A673 (cell line): ENCODE data around the gene CACNG5. TPM values are rescaled to one million over a fixed set of nuclear protein-coding genes. Genes with fewer than 3 reads are reported as not detected.

ENCODE experiments used
- BruUV-seq: library from RNA; stranded (reverse); fragments of 400-500 nt; replicated peaks from 2 replicates; lab custom pipeline; 2021; lab: Mats Ljungman, UMichigan
- CTCF ChIA-PET: fragments of 300-600 bp; sonication (Branson Sonifier 250); formaldehyde crosslinking; loops from one replicate; lab custom pipeline; 2022; ENCODE audit warnings: antibody characterized with exemption; lab: Charles Lee
- POLR2A ChIA-PET: fragments of 300-600 bp; sonication (Branson Sonifier 250); formaldehyde crosslinking; loops from one replicate; lab custom pipeline; 2022; ENCODE audit warnings: antibody characterized with exemption; ENCODE audit not compliant: low non-redundant PET; lab: Charles Lee
- DNase-seq: peaks from one replicate; pipeline ENCODE4 v3.0.0-alpha.2; 2015; ENCODE audit warnings: low spot score
- H3K27ac ChIP-seq: fragments of 200-600 bp; sonication (generic); 2 replicates; pipeline ENCODE4 v1.5.1; 2016; ENCODE audit warnings: mixed run types, low read depth, mild to moderate bottlenecking, mixed read lengths, antibody characterized with exemption, low read length; ENCODE audit not compliant: poor library complexity, severe bottlenecking
- H3K27me3 ChIP-seq: fragments of 200-600 bp; sonication (generic); replicated peaks from 2 replicates; pipeline ENCODE4 v1.6.1; 2017; ENCODE audit warnings: mixed run types, low read depth, mild to moderate bottlenecking, mixed read lengths, antibody characterized with exemption, low read length; ENCODE audit not compliant: insufficient read depth, poor library complexity
- H3K36me3 ChIP-seq: fragments of 200-600 bp; sonication (generic); 2 replicates; pipeline ENCODE4 v1.6.1; 2016; ENCODE audit warnings: mixed run types, mild to moderate bottlenecking, mixed read lengths, antibody characterized with exemption, low read length; ENCODE audit not compliant: insufficient read depth, poor library complexity, severe bottlenecking
- H3K4me1 ChIP-seq: fragments of 200-600 bp; sonication (generic); 2 replicates; pipeline ENCODE4 v1.6.1; 2017; ENCODE audit warnings: mixed run types, mild to moderate bottlenecking, mixed read lengths, antibody characterized with exemption, low read length; ENCODE audit not compliant: insufficient read depth, poor library complexity, severe bottlenecking
- H3K4me3 ChIP-seq: fragments of 200-600 bp; sonication (generic); 2 replicates; pipeline ENCODE4 v1.5.1; 2016; ENCODE audit warnings: low read depth, mixed run types, mild to moderate bottlenecking, mixed read lengths, low read length; ENCODE audit not compliant: poor library complexity, severe bottlenecking
- H3K9me3 ChIP-seq: fragments of 200-600 bp; sonication (generic); 2 replicates; pipeline ENCODE4 v1.6.1; 2016; ENCODE audit warnings: mixed run types, low read depth, mild to moderate bottlenecking, mixed read lengths, antibody characterized with exemption, low read length; ENCODE audit not compliant: poor library complexity, severe bottlenecking
- CTCF ChIP-seq: fragments of 300-800, 200-600 bp; sonication (generic); conservative IDR thresholded peaks from 2 replicates; pipeline ENCODE4 v1.5.1; 2017; ENCODE audit warnings: low read depth, mild to moderate bottlenecking, antibody characterized with exemption, low read length, moderate library complexity, mixed read lengths
- EZH2 ChIP-seq: fragments of 200-600 bp; sonication (generic); IDR thresholded peaks from 2 replicates; pipeline ENCODE4 v1.6.1; 2017; ENCODE audit warnings: borderline replicate concordance, low read depth, mild to moderate bottlenecking, mixed read lengths, antibody characterized with exemption, low read length; ENCODE audit not compliant: poor library complexity, severe bottlenecking
- intact Hi-C: fragments of 100-400 bp; cut with micrococcal nuclease; formaldehyde crosslinking; loops from one replicate; pipeline ENCODE4 v1.10.0; 2022; ENCODE audit not compliant: unreplicated experiment
- total RNA-seq: library from RNA; stranded (reverse); gene quantifications from 2 replicates; pipeline ENCODE4 v1.2.3, GENCODE V29; 2021

CACNG5 gene
- total RNA-seq, 1 experiment from 2014 or later: 0.88 TPM

GRCh38 chr17:66910651-66911285, 75.9 kb downstream of the CACNG5 start:
- no TSS peak for BruUV-seq
- Histone ChIP-seq H3K27me3 (no peaks in the 10 kb centered on the region), H3K4me3 (no peak overlapping the region), H3K36me3 (no peaks in the 10 kb centered on the region), H3K9me3 (no peaks in the 10 kb centered on the region), H3K27ac (no peak overlapping the region), H3K4me1 (no peaks in the 10 kb centered on the region)
- intact Hi-C loops: no loop called here
- CTCF ChIA-PET: no interaction called here
- TF ChIP-seq CTCF (no peak), EZH2 (no peak)
- POLR2A ChIA-PET: no interaction called here
- DNase-seq: no peak

- no TSS peak for BruUV-seq
Measured at GRCh38 chr17:66915204-66915611, 80.3 kb downstream of the CACNG5 start.

GRCh38 chr17:66915792-66916191, 80.9 kb downstream of the CACNG5 start:
- Histone ChIP-seq H3K36me3 (no peaks in the 10 kb centered on the region), H3K27me3 (no peaks in the 10 kb centered on the region), H3K4me3 (no peak overlapping the region), H3K27ac (no peak overlapping the region), H3K9me3 (no peaks in the 10 kb centered on the region), H3K4me1 (no peaks in the 10 kb centered on the region)
- ChIA-PET POLR2A (no interaction called here), CTCF (interaction anchor here (1.0 to 1.1 kb wide), 2 partner anchors 60 to 242 kb away, joined by 8 to 13 read pairs; no protein-coding TSS in a partner anchor)
- intact Hi-C loops: loop anchor here (2.0 kb wide), 1 partner anchor 243 kb away; no protein-coding TSS in a partner anchor
- DNase-seq: no peak
- BruUV-seq: no TSS peak
- no peak for TF ChIP-seq CTCF
- TF ChIP-seq EZH2: no peak

More at GRCh38 chr17:66915204-66915611, 80.3 kb downstream of the CACNG5 start:
- TF ChIP-seq EZH2: no peak
- TF ChIP-seq CTCF: peak; percentile 68
- ChIA-PET CTCF (interaction anchor here (1.0 to 1.1 kb wide), 2 partner anchors 60 to 243 kb away, joined by 8 to 13 read pairs; no protein-coding TSS in a partner anchor), POLR2A (no interaction called here)
- Histone ChIP-seq H3K36me3 (no peaks in the 10 kb centered on the region), H3K27me3 (no peaks in the 10 kb centered on the region), H3K9me3 (no peaks in the 10 kb centered on the region), H3K27ac (no peak overlapping the region), H3K4me3 (no peak overlapping the region), H3K4me1 (no peaks in the 10 kb centered on the region)
- intact Hi-C loops: loop anchor here (2.0 kb wide), 1 partner anchor 244 kb away; no protein-coding TSS in a partner anchor
- peak; percentile 60 for DNase-seq
